ENCODE measurements around the gene BCAP29.
"Not testable (repeated sequence)": the region's sequence is repeated elsewhere in the genome, so short reads cannot be mapped to it uniquely, and the experiment has no call there.

Gene BCAP29

DNA sequence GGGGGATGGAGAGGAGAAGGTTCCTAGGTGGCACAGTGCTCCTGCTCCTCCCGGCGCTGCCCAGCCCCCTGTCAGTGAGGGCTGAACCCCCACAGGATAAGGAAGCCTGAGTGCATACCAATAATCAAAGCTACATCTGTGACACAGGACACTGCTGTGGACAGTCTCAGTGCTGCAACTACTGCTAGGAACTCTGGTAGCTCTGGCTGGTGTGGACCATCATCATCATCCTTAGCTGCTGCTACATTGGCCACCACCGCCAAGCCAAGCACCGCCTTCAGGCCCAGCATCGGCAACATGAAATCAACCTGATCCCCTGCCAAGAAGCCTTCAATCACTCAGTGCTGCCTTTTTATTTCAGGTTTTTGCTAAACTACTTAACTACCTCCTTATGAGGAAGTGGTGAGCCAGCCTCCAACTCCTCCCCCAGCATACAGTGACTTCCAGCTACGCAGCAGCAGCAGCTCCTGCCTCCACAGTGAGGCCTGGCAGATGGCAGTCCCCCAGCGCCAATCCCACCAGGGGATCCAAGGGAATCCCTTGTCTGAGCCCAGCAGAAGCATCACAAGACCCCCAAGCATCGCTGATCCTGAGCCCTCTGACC lies 48.5 kb downstream of the BCAP29 start:
- Mint-ChIP-seq H3K36me3 (ENCODE audit: low read depth) (peaks cover 6% of the 10 kb centered on the region), H3K4me1 (ENCODE audit: low read depth) (peaks cover 6% of the 10 kb centered on the region), H3K4me3 (no peak overlapping the region), H3K27ac (no peak overlapping the region), H3K9me3 (peaks cover 7% of the 10 kb centered on the region), H3K27me3 (peaks cover 6% of the 10 kb centered on the region)

DNA sequence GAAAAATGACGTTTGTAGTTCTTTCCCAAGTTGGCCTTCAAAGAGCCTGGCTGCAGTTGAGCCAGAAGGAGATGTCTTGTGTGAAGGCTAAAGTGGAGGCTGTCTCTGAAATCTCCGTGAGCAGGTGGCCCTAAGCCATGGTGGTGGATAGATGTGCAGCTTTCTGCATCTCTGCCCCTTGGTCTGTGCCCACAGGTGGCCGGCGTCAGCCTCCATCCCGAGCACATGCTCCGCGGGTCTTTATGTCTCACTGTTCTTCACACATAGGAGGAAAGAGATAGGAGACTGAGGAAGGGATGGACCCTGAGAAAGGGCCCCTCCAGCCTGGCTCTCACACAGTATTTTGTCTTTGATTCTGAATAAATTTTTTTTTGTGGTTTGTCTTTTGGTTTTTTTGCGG lies 50.3 kb downstream of the BCAP29 start:
- Mint-ChIP-seq H3K27me3 (peaks cover 7% of the 10 kb centered on the region), H3K4me3 (no peak overlapping the region), H3K4me1 (ENCODE audit: low read depth) (peaks cover 12% of the 10 kb centered on the region), H3K9me3 (peaks cover 7% of the 10 kb centered on the region), H3K36me3 (ENCODE audit: low read depth) (peaks cover 6% of the 10 kb centered on the region), H3K27ac (peak overlapping the region; percentile 11)

GRCh38 chr7:107631588-107632491 lies 51.8 kb downstream of the BCAP29 start:
- Mint-ChIP-seq H3K27me3 (peaks cover 7% of the 10 kb centered on the region), H3K4me3 (no peak overlapping the region), H3K36me3 (ENCODE audit: low read depth) (peaks cover 6% of the 10 kb centered on the region), H3K9me3 (peaks cover 6% of the 10 kb centered on the region), H3K27ac (no peak overlapping the region), H3K4me1 (ENCODE audit: low read depth) (peaks cover 15% of the 10 kb centered on the region)

GRCh38 chr7:107632492-107632865 lies 52.4 kb downstream of the BCAP29 start:
- H3K27ac Mint-ChIP-seq: no peak overlapping the region
- H3K4me3 Mint-ChIP-seq: no peak overlapping the region
- peaks cover 7% of the 10 kb centered on the region for H3K27me3 Mint-ChIP-seq
- no peaks in the 10 kb centered on the region for H3K9me3 Mint-ChIP-seq
- peaks cover 5% of the 10 kb centered on the region for H3K36me3 Mint-ChIP-seq (ENCODE audit: low read depth)
- H3K4me1 Mint-ChIP-seq (ENCODE audit: low read depth): peaks cover 15% of the 10 kb centered on the region

DNA sequence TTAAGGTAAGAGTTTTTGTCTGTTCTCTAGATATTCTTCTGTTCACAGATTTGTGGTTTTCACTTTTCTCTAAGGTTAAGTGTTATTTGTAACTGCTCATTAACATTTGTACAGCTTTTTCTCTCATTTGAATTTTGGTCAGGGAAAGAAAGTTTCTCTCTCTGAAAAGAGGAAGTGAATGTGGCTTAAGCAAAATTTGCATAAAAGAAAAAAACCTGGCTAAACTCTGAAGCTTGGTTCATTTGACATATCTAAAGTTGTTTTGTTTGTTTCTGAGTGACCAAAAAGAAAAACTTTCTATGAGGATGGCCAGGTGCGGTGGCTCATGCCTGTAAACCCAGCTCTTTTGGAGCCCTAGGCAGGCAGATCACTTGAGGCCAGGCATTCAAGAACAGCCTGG lies 58.5 kb downstream of the BCAP29 start:
- Mint-ChIP-seq H3K4me1 (ENCODE audit: low read depth) (peaks cover 33% of the 10 kb centered on the region), H3K9me3 (no peaks in the 10 kb centered on the region), H3K36me3 (ENCODE audit: low read depth) (peaks cover 4% of the 10 kb centered on the region), H3K4me3 (peak overlapping the region; percentile 18), H3K27ac (peak overlapping the region; percentile 28), H3K27me3 (peaks cover 10% of the 10 kb centered on the region)

- H3K36me3 Mint-ChIP-seq (ENCODE audit: low read depth); H3K27ac Mint-ChIP-seq; H3K9me3 Mint-ChIP-seq; H3K4me3 Mint-ChIP-seq: not testable (repeated sequence)
- H3K27me3 Mint-ChIP-seq: peaks cover 14% of the 10 kb centered on the region
- H3K4me1 Mint-ChIP-seq (ENCODE audit: low read depth): peaks cover 35% of the 10 kb centered on the region
Measured at GRCh38 chr7:107639070-107639469, 59.0 kb downstream of the BCAP29 start.

- no peak overlapping the region for H3K27ac Mint-ChIP-seq
- H3K9me3 Mint-ChIP-seq: no peaks in the 10 kb centered on the region
Measured at GRCh38 chr7:107641676-107642075, 61.6 kb downstream of the BCAP29 start.

GRCh38 chr7:107642501-107642900 lies 62.5 kb downstream of the BCAP29 start:
- Mint-ChIP-seq H3K36me3 (ENCODE audit: low read depth) (peaks cover 2% of the 10 kb centered on the region), H3K27ac (no peak overlapping the region), H3K4me1 (ENCODE audit: low read depth) (peaks cover 31% of the 10 kb centered on the region), H3K27me3 (peaks cover 22% of the 10 kb centered on the region), H3K4me3 (no peak overlapping the region), H3K9me3 (no peaks in the 10 kb centered on the region)

More at GRCh38 chr7:107641676-107642075, 61.6 kb downstream of the BCAP29 start:
- H3K27me3 Mint-ChIP-seq: peaks cover 22% of the 10 kb centered on the region
- H3K36me3 Mint-ChIP-seq (ENCODE audit: low read depth): peaks cover 4% of the 10 kb centered on the region
- H3K4me3 Mint-ChIP-seq: no peak overlapping the region
- peaks cover 32% of the 10 kb centered on the region for H3K4me1 Mint-ChIP-seq (ENCODE audit: low read depth)

DNA sequence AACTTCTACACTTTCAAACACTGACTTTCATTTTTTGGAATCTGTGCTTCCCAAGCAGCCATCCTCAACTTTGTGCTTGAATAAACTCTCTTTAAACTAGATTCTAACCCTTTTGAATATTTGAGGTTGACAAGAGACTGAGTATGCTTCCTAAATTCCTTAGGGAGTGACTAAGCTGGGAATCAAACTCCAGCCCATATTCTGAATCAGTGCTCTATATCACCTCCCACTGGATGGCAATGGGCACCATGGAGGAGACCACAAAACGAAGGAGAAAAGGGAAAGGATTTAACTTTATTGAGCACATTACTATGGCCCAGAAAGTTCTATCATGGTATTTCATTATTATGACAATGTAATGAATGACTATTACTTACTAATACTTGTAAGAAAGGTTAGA lies 63.4 kb downstream of the BCAP29 start:
- H3K27ac Mint-ChIP-seq: no peak overlapping the region
- H3K27me3 Mint-ChIP-seq: peaks cover 22% of the 10 kb centered on the region
- no peak overlapping the region for H3K4me3 Mint-ChIP-seq
- H3K4me1 Mint-ChIP-seq (ENCODE audit: low read depth): peaks cover 22% of the 10 kb centered on the region
- H3K9me3 Mint-ChIP-seq: no peaks in the 10 kb centered on the region
- no peaks in the 10 kb centered on the region for H3K36me3 Mint-ChIP-seq (ENCODE audit: low read depth)

GRCh38 chr7:107643938-107644308 lies 63.9 kb downstream of the BCAP29 start:
- H3K4me3 Mint-ChIP-seq: no peak overlapping the region
- H3K4me1 Mint-ChIP-seq (ENCODE audit: low read depth): peaks cover 17% of the 10 kb centered on the region
- H3K9me3 Mint-ChIP-seq: no peaks in the 10 kb centered on the region
- no peaks in the 10 kb centered on the region for H3K36me3 Mint-ChIP-seq (ENCODE audit: low read depth)
- peaks cover 22% of the 10 kb centered on the region for H3K27me3 Mint-ChIP-seq
- peak overlapping the region; percentile 42 for H3K27ac Mint-ChIP-seq

- Mint-ChIP-seq H3K36me3 (ENCODE audit: low read depth) (no peaks in the 10 kb centered on the region), H3K4me3 (no peak overlapping the region), H3K9me3 (no peaks in the 10 kb centered on the region), H3K27ac (peak overlapping the region; percentile 42), H3K4me1 (ENCODE audit: low read depth) (peaks cover 12% of the 10 kb centered on the region), H3K27me3 (peaks cover 21% of the 10 kb centered on the region)
Measured at GRCh38 chr7:107644309-107644974, 64.4 kb downstream of the BCAP29 start.

DNA sequence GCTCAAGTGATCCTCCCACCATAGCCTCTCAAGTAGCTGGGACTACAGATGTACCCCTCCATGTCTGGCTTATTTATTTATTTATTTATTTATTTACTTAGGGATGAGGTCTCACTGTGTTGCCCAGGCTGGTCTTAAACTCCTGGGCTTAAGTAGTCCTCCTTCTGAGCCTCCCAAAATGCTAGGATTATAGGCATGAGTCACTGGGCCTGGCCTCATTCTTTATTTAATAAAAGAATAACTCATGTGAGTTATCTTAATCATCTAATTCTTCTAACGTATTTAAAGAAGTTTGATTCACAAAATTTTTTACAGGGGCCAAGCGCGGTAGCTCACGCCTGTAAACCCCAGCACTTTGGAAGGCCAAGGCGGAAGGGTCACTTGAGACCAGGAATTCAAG lies 72.6 kb downstream of the BCAP29 start:
- H3K4me1 Mint-ChIP-seq (ENCODE audit: low read depth): peaks cover 7% of the 10 kb centered on the region
- no peaks in the 10 kb centered on the region for H3K36me3 Mint-ChIP-seq (ENCODE audit: low read depth)
- no peak overlapping the region for H3K4me3 Mint-ChIP-seq
- H3K27me3 Mint-ChIP-seq: peaks cover 30% of the 10 kb centered on the region
- peaks cover 4% of the 10 kb centered on the region for H3K9me3 Mint-ChIP-seq
- H3K27ac Mint-ChIP-seq: no peak overlapping the region

DNA sequence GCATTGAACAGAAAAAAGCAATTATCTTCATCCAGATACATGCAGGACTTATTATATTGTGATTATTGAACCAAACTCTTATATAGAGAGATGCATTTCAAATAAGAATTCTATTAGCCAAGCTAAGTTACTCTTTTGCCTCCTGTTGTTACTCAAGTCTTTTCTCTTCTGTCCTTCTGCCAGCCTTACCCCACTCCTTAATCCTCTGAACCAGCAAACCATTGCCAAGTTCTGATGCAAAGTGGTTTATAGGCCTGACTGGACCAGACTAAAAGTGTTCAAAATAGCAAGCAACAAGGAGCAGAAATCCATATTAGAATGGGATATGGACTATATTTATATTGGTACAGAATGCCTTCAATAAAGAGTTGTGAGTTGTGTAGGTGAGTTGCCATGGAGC lies 78.4 kb downstream of the BCAP29 start:
- Mint-ChIP-seq H3K27ac (no peak overlapping the region), H3K9me3 (no peaks in the 10 kb centered on the region), H3K4me3 (no peak overlapping the region), H3K4me1 (ENCODE audit: low read depth) (peaks cover 46% of the 10 kb centered on the region), H3K36me3 (ENCODE audit: low read depth) (no peaks in the 10 kb centered on the region), H3K27me3 (peaks cover 40% of the 10 kb centered on the region)

- Mint-ChIP-seq H3K27me3 (peaks cover 39% of the 10 kb centered on the region), H3K4me3 (peak overlapping the region; percentile 80), H3K9me3 (no peaks in the 10 kb centered on the region), H3K27ac (peak overlapping the region; percentile 85), H3K36me3 (ENCODE audit: low read depth) (no peaks in the 10 kb centered on the region), H3K4me1 (ENCODE audit: low read depth) (peaks cover 46% of the 10 kb centered on the region)
Measured at GRCh38 chr7:107659666-107660065, 79.6 kb downstream of the BCAP29 start.
